ENCODE results near the gene QSER1.
"Not testable (repeated sequence)": the region's sequence is repeated elsewhere in the genome, so short reads cannot be mapped to it uniquely, and the experiment has no call there.

Gene QSER1

DNA sequence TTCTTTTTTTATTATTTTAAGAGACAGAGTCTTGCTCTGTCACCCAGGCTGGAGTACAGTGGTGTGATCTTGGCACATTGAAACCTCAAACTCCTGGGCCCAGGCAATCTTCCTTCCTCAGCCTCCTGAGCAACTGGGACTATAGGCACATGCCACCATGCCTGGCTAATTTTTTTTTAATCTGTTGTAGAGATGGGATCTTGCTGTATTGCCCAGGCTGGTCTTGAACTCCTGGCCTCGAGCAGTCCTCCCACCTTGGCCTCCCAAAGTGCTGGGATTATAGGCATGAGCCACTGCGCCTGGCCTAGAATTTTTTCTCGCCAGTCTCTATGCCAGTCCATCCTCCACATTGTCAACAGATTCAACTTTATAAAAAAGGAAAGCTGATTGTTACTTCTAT is 44.7 kb downstream of the QSER1 start:
- DNase-seq, result not testable (repeated sequence)

DNA sequence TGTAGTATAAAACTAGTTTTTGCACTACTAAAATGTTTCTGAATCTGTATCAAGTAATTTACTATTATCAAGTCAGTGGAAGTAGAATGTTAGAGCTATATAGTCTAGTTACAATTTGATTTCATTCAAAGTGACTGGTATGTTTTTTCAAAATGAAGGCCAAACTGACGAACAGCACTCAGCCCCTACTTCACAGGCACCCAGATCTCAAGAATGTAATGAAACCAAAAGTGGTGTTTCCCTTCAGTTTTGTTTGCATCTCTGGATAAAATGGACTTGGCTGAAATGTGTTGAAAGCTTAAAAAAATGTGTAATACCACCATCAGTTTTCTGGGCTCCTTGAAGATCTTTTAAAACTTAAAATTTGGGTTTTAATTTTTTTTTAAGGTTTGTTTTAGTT is 46.4 kb downstream of the QSER1 start:
- no peak for DNase-seq

DNA sequence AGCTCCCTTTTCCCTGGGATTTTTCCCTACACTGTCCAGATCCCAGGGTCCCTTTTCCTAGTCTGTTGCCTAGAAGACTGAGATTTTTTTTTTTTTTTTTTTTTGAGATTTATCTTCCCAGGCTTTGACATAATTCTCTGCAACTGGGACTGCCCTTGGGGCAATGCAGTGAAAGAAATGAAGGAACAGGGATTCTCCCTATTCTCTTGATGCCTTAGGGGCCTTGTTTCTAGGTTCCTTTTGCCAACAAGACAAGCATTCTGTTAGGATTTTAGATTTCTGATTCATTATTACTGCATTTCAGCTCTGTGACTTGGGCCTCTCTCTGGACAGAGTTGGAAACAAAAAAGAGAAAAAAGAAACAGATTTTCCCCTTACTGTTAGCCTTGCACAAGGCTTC is 47.3 kb downstream of the QSER1 start:
- no peak for DNase-seq

GRCh38 chr11:32940865-32941264 is 48.3 kb downstream of the QSER1 start:
- DNase-seq, result no peak

GRCh38 chr11:32947978-32948377 is 55.4 kb downstream of the QSER1 start:
- no peak for DNase-seq

DNA sequence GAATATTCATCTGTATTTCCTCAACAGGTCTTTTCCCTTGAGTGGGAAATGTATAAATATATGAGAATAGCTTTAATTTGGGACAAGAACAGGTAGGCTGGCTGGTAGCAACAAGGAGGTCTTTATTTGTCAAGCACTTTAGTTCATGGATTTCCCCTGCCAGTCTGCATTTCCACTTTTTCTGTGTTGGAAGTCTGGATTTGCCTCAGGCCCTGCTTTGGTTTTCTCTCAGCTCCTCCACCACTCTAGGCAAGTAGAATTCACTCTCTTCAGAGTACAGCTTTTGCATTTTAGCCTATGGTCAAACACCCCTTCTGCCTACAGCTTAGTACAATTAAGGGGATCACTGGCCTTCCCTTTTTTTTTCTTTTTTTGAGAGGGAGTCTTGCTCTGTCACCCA is 57.1 kb downstream of the QSER1 start:
- no peak for DNase-seq

- no peak for DNase-seq
Observed at GRCh38 chr11:32952421-32952820, 59.8 kb downstream of the QSER1 start.

- DNase-seq, result no peak
Observed at GRCh38 chr11:32953700-32954099, 61.1 kb downstream of the QSER1 start.

- DNase-seq, result peak; percentile 37
Observed at GRCh38 chr11:32960553-32961164, 68.0 kb downstream of the QSER1 start.

DNA sequence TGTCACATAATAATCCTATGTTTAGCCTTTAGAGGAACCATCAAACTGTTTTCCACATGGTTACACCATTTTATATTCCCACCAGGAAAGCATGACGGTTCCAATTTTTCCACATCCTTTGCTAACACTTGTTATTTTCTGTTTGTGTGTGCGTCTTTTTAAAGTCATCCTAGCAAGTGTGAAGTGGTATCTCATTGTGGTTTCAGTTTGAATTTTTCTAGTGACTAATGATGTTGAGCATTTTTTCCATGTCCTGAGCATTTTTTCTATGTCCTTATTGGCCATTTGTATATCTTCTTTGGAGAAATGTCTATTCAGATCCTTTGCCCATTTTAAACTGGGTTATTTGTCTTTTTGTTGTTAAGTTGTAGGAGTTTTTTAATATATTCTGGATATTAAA is 69.4 kb downstream of the QSER1 start:
- DNase-seq, result no peak

DNA sequence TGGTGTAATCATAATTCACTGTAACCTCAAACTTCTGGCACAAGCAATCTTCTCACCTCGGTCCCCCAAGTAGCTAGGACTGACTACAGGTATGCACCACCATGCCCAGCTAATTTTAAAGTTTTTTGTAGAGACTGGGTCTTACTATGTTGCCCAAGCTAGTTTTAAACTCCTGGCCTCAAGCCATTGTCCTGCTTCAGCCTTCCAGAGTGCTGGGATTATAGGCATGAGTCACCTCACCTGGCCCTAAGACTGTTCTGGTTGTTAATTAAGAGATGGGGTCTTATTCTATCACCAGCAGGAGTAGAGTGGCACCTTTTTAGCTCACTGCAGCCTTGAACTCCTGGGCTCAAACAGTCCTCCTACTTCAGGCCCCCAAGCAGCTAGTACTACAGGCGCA is 71.1 kb downstream of the QSER1 start:
- DNase-seq, result no peak

DNA sequence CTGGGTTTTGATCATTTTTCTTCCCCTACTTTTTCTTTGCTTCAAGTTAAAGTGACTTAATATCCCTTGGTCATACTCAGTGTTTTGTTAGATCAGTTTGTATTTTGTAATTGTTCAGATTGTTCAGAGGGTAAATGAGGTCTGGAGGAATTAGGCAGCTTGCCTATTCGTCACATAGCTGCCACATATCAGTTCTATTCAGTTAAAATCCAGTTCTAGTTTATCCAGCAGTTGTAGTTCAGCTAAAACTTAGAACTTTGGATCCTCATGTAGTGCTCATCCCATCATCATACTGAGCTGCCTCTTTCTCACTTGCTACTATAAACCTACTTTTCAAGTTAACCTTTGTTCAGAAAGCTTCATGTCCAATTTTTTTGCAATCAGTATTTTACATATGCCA is 75.9 kb downstream of the QSER1 start:
- DNase-seq, result no peak

- DNase-seq, result not testable (repeated sequence)
Observed at GRCh38 chr11:32972233-32972632, 79.6 kb downstream of the QSER1 start.

- DNase-seq, result no peak
Observed at GRCh38 chr11:32972781-32973180, 80.2 kb downstream of the QSER1 start.

DNA sequence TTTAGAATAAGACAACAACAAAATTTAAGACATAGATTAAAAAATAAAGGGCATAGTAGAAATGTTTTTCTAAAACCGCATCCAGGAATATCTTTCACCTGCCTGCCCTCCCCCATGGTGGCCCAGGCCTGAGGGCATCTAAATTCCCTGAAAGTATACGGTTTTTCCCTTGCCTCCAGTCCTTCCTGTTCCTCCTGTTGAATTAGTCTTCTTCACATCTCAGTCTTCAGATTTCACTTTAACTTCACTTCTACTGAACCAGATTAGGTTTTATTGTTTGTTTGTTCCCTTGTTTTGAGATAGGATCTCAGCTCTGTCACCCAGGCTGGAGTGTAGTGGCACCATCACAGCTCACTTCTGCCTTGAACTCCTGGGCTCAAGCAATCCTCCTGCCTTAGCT is 90.0 kb downstream of the QSER1 start:
- no peak for DNase-seq

DNA sequence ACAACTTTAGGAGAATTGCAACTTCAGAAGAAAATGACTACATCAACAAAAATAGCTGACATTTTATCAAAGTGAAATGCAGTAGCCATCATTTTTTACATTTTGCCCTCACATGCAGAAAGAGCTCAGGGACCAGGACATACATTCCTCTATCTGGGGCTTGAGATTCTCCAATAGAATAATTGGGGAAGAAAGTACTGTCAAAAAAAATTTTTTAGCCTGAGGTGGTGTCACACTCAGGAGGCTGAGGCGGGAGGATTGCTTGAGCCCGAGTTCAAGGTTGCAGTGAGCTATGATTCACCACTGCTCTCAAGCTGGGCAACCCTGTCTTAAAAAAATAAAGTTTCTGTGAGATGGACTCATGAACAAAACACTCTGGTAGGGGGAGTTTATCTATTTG is 90.9 kb downstream of the QSER1 start:
- DNase-seq, result no peak

GRCh38 chr11:32985600-32985999 is 93.0 kb downstream of the QSER1 start:
- no peak for DNase-seq

GRCh38 chr11:32987851-32988250 is 95.2 kb downstream of the QSER1 start:
- no peak for DNase-seq

- DNase-seq, result no peak
Observed at GRCh38 chr11:32990481-32990880, 97.9 kb downstream of the QSER1 start.

DNA sequence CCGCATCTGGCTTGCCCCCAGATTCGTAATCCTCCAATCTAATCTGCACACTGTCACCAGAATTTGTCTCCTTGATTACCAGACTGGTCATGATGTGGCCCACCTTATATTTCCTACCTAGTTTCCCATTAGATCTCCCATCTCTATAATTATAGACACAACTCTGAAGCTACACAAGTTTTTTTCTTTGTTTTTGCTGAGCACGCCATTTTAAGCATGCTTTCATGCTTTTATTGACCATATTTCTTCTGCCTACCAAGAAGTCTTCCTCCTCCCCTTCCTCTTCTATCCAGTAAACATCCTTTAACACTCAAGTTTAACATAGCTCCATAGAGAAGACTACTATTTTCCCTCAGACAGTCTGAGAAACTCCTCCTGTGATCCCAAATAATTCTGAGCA is 98.8 kb downstream of the QSER1 start:
- no peak for DNase-seq

- no peak for DNase-seq
Observed at GRCh38 chr11:32991898-32992297, 99.3 kb downstream of the QSER1 start.

GRCh38 chr11:33000181-33000580 is 107.6 kb downstream of the QSER1 start:
- no peak for DNase-seq

DNA sequence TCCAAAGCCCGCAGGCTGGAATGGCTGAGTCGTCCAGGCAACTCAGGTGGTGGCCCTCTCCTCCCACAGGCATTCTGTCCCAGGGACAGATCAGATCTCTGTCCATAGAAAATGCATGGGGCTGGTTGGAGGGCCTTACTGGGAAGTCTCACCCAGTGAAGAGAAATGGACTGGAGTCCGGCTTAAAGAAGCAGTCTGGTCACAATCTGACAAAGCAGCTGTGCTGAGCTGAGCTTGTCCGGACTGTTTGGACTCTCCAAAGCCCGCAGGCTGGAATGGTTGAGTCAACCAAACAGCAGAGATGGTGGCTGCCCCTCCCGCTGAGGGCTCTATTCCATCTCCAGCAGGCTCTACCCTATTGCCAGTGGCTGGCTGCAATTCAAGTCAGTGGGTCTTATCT is 108.7 kb downstream of the QSER1 start:
- DNase-seq, result no peak

- DNase-seq, result no peak
Observed at GRCh38 chr11:33001751-33002542, 109.3 kb downstream of the QSER1 start.

GRCh38 chr11:33005175-33005574 is 112.6 kb downstream of the QSER1 start:
- no peak for DNase-seq

Data from NCI-H345 (cell line).